ENCODE data around the gene FAM47B.

DNA sequence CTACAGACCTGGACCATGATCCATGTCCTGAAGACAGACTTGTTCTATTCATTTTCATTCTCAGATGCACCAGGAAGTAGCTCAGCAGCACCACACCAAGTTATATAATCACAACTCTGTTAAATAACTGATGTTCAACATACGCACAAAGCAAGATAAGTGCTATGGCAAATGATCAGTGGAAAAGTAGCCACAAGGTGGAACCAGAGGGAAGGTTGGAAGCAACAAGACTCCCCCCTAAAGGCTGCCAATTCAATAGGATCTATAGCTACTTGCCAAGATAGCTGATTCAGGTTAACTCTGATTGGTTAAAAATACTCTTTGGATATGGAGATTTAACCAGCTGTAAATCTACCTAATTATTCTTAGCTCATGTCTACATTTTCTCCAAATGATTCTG lies 23.7 kb upstream of the FAM47B start:
- no peak for TF ChIP-seq POLR2AphosphoS5 (IDR thresholded peaks at IDR 0.05; ENCODE audit: low read depth, low read length)
- no peak for TF ChIP-seq FOXP2 (optimal IDR thresholded peaks at IDR 0.05; ENCODE audit: borderline replicate concordance, extremely low read depth, extremely low read length, insufficient read depth)
- no peak for TF ChIP-seq SIN3A (IDR thresholded peaks at IDR 0.05; ENCODE audit: borderline replicate concordance, insufficient read depth, low read length)
- TF ChIP-seq TAF1 (IDR thresholded peaks at IDR 0.05; ENCODE audit: borderline replicate concordance, insufficient read depth, low read length), result no peak
